ENCODE measurements around the gene U2SURP. TPM values are rescaled to one million over a fixed set of nuclear protein-coding genes. Genes with fewer than 3 reads are reported as not detected.

U2SURP gene
- total RNA-seq, 1 experiment from 2014 or later = 132 TPM

- H3K9ac ChIP-seq (ENCODE audit: low read length) = no peak overlapping the region
- intact Hi-C loops (cut with micrococcal nuclease) = no loop called here
- H3K4me1 ChIP-seq (ENCODE audit: control insufficient read depth in 1 of 2, insufficient read depth in 2 of 2, low read length in 2 of 2) = no peaks in the 10 kb centered on the region
- RAD21 ChIA-PET (ENCODE audit: low non-redundant PET in 1 of 2, low total read pairs in 2 of 2, uncharacterized antibody in 2 of 2, unreplicated experiment in 2 of 2) = no interaction called here
- H2AFZ ChIP-seq (ENCODE audit: low read depth, low read length, poor library complexity, severe bottlenecking) = no peak overlapping the region
- DNase-seq (ENCODE audit: low read depth, low spot score) (no peak), ATAC-seq (no peak)
- no peak overlapping the region for H3K27ac ChIP-seq (ENCODE audit: low read depth, low read length)
- no TSS peak for BruUV-seq (replicated peaks)
- CTCF ChIA-PET = no interaction called here
- H3K4me3 ChIP-seq (replicated peaks in 1 of 2; ENCODE audit: low read depth in 1 of 2, low read length in 2 of 2) = no peak overlapping the region
- H3K9me3 ChIP-seq (ENCODE audit: control insufficient read depth in 1 of 2, insufficient read depth in 1 of 2, low read depth in 1 of 2, low read length in 2 of 2) = no peaks in the 10 kb centered on the region
- H4K20me1 ChIP-seq (ENCODE audit: insufficient read depth) = no peaks in the 10 kb centered on the region
- H3K9me2 ChIP-seq (ENCODE audit: insufficient read depth) = no peaks in the 10 kb centered on the region
- POLR2A ChIA-PET = no interaction called here
- TF ChIP-seq CEBPB (IDR thresholded peaks at IDR 0.05; ENCODE audit: low read depth) = no peak
- TF ChIP-seq EZH2 (IDR thresholded peaks at IDR 0.05) = no peak
- no peak for TF ChIP-seq CTCF (IDR thresholded peaks at IDR 0.05 in 2 of 3, conservative IDR thresholded peaks at IDR 0.05 in 1 of 3; ENCODE audit: borderline replicate concordance in 1 of 3, insufficient read depth in 1 of 3, low read depth in 2 of 3, low read length in 2 of 3)
- no peak for TF ChIP-seq ELF1 (IDR thresholded peaks at IDR 0.05; ENCODE audit: borderline replicate concordance, low read depth)
- no peak for TF ChIP-seq RAD21 (IDR thresholded peaks at IDR 0.05; ENCODE audit: low read depth)
- TF ChIP-seq, protein P1, sequence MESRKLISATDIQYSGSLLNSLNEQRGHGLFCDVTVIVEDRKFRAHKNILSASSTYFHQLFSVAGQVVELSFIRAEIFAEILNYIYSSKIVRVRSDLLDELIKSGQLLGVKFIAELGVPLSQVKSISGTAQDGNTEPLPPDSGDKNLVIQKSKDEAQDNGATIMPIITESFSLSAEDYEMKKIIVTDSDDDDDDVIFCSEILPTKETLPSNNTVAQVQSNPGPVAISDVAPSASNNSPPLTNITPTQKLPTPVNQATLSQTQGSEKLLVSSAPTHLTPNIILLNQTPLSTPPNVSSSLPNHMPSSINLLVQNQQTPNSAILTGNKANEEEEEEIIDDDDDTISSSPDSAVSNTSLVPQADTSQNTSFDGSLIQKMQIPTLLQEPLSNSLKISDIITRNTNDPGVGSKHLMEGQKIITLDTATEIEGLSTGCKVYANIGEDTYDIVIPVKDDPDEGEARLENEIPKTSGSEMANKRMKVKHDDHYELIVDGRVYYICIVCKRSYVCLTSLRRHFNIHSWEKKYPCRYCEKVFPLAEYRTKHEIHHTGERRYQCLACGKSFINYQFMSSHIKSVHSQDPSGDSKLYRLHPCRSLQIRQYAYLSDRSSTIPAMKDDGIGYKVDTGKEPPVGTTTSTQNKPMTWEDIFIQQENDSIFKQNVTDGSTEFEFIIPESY (IDR thresholded peaks at IDR 0.05; ENCODE audit: extremely low read depth, insufficient replicate concordance, low read length) = no peak
- TF ChIP-seq, protein P2, sequence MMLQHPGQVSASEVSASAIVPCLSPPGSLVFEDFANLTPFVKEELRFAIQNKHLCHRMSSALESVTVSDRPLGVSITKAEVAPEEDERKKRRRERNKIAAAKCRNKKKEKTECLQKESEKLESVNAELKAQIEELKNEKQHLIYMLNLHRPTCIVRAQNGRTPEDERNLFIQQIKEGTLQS (IDR thresholded peaks at IDR 0.05) = no peak
- no peak for TF ChIP-seq JUND (IDR thresholded peaks at IDR 0.05)
- TF ChIP-seq SP1 (IDR thresholded peaks at IDR 0.05; ENCODE audit: low read depth) = no peak
- TF ChIP-seq, protein P3, sequence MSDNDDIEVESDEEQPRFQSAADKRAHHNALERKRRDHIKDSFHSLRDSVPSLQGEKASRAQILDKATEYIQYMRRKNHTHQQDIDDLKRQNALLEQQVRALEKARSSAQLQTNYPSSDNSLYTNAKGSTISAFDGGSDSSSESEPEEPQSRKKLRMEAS (IDR thresholded peaks at IDR 0.05) = no peak
- TF ChIP-seq, protein P4, sequence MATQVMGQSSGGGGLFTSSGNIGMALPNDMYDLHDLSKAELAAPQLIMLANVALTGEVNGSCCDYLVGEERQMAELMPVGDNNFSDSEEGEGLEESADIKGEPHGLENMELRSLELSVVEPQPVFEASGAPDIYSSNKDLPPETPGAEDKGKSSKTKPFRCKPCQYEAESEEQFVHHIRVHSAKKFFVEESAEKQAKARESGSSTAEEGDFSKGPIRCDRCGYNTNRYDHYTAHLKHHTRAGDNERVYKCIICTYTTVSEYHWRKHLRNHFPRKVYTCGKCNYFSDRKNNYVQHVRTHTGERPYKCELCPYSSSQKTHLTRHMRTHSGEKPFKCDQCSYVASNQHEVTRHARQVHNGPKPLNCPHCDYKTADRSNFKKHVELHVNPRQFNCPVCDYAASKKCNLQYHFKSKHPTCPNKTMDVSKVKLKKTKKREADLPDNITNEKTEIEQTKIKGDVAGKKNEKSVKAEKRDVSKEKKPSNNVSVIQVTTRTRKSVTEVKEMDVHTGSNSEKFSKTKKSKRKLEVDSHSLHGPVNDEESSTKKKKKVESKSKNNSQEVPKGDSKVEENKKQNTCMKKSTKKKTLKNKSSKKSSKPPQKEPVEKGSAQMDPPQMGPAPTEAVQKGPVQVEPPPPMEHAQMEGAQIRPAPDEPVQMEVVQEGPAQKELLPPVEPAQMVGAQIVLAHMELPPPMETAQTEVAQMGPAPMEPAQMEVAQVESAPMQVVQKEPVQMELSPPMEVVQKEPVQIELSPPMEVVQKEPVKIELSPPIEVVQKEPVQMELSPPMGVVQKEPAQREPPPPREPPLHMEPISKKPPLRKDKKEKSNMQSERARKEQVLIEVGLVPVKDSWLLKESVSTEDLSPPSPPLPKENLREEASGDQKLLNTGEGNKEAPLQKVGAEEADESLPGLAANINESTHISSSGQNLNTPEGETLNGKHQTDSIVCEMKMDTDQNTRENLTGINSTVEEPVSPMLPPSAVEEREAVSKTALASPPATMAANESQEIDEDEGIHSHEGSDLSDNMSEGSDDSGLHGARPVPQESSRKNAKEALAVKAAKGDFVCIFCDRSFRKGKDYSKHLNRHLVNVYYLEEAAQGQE (IDR thresholded peaks at IDR 0.05; ENCODE audit: low read depth) = no peak
- no peak for TF ChIP-seq EGR1 (IDR thresholded peaks at IDR 0.05; ENCODE audit: low read depth)
- TF ChIP-seq YY1 (IDR thresholded peaks at IDR 0.05; ENCODE audit: extremely low read depth, insufficient replicate concordance, low read depth, low read length) = no peak
- no peak for TF ChIP-seq SIN3A (IDR thresholded peaks at IDR 0.05; ENCODE audit: low read depth)
- no peak for TF ChIP-seq POLR2AphosphoS5 (IDR thresholded peaks at IDR 0.05; ENCODE audit: low read depth, low read length)
- TF ChIP-seq EZH2phosphoT487 (IDR thresholded peaks at IDR 0.05; ENCODE audit: borderline replicate concordance) = no peak
- no peak for TF ChIP-seq CBX3 (IDR thresholded peaks at IDR 0.05; ENCODE audit: low read depth)
- no peak for TF ChIP-seq ZFX (IDR thresholded peaks at IDR 0.05)
- no peak overlapping the region for H3K4me2 ChIP-seq (ENCODE audit: low read length)
- H3K27me3 ChIP-seq (ENCODE audit: insufficient read depth, low read length) = no peaks in the 10 kb centered on the region
- no peaks in the 10 kb centered on the region for H3K36me3 ChIP-seq (ENCODE audit: control insufficient read depth in 1 of 2, insufficient read depth in 2 of 2, low read length in 2 of 2)
- no peaks in the 10 kb centered on the region for H3K79me2 ChIP-seq (ENCODE audit: insufficient read depth, low read length)
Observed at GRCh38 chr3:143089965-143090364, 88.6 kb downstream of the U2SURP start.

Measured in HCT116 (cell line).